Measurements from ENCODE around the gene SPI1.

DNA sequence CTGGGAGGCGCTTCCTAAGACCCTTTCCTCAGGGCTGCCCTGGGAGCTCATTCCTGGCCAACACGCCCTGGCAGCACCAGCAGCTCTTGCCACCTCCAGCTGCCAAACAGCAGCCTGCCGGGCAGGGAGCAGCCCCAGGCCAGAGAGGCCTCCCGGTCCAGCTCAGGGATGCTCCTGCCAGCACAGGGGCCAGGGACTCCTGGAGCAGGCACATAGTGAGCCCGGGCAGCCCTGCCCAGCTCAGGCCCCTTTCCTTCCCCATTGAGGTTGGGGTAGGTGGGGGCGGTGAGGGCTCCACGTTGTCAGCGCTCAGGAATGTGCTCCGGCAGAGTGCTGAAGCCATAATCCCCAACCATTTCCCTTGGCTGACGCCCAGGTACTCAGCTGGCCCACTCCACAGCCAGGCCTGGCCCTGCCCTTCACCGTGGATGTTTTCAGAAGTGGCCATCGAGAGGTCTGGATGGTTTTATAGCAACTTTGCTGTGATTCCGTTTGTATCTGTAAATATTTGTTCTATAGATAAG, 37.7 kb upstream of the SPI1 start:
- no peak for TF ChIP-seq CTCF (IDR thresholded peaks at IDR 0.05)
- TF ChIP-seq EZH2 (IDR thresholded peaks at IDR 0.05): no peak

Data from neural progenitor cell (in vitro differentiated cells).